ENCODE data around the gene AWAT1. TPM values are rescaled to one million over a fixed set of nuclear protein-coding genes. Genes with fewer than 3 reads are reported as not detected.

Gene AWAT1
- polyA plus RNA-seq, 1 donor from 2014 or later = not detected

DNA sequence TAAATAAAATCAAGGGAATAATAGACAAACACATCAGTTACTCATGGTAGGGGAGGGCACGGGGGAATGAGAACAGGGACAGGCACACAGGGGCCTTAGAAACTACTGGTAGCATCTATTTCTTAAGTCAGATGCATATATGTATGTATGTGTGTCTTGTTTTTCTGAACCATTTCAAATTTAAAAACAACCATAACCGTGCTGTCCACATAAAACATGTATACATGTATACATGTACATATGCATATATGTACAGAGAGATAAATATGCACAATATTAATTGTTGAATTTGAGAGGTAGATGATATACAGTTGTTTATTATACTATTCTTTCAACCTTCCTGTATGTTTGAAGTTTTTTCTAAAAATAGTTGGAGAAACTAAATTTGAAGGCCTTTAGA, 7.8 kb upstream of the AWAT1 start:
- TF ChIP-seq POLR2AphosphoS5 (IDR thresholded peaks at IDR 0.05) = no peak
- no peak for TF ChIP-seq TAF1 (IDR thresholded peaks at IDR 0.05; ENCODE audit: low read depth)
- TF ChIP-seq EZH2 (IDR thresholded peaks at IDR 0.05; ENCODE audit: borderline replicate concordance, insufficient read depth, low read length, poor library complexity, severe bottlenecking) = no peak

DNA sequence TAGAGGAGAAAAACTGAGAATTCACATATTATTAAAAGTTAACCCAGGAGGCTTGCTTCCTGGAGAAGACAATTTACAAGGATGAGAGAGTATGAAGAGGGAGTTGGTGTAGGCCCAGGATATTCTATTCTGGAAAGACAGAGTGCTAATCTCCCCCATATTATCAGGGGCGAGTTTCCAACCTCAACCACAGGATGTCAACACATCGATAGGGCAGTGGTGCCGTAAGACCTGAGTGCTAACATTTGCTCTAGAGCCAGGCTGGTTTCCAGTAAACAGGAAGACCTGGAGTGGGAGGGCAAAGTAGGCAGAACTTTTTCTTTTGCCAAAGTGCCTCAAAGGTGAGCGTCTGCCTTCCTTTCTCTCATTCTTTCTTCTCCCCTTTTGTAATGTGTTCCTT, 2.8 kb upstream of the AWAT1 start:
- no peak overlapping the region for H2AFZ ChIP-seq (ENCODE audit: low read depth, low read length)
- no peaks in the 10 kb centered on the region for H3K9me2 ChIP-seq (ENCODE audit: insufficient read depth, low read length)
- no peak overlapping the region for H3K9ac ChIP-seq (ENCODE audit: low read length)
- no peak overlapping the region for H3K27ac ChIP-seq (ENCODE audit: low read length)
- H4K20me1 ChIP-seq (ENCODE audit: insufficient read depth) = no peaks in the 10 kb centered on the region
- no peaks in the 10 kb centered on the region for H3K27me3 ChIP-seq (ENCODE audit: insufficient read depth, low read depth, low read length)
- H3K36me3 ChIP-seq (ENCODE audit: insufficient read depth, low read length) = no peaks in the 10 kb centered on the region
- no peak for TF ChIP-seq EZH2 (IDR thresholded peaks at IDR 0.05; ENCODE audit: borderline replicate concordance, insufficient read depth, low read length, poor library complexity, severe bottlenecking)
- TF ChIP-seq SMC3 (conservative IDR thresholded peaks at IDR 0.05; ENCODE audit: poor library complexity) = no peak
- no peak for TF ChIP-seq MXI1 (conservative IDR thresholded peaks at IDR 0.05; ENCODE audit: poor library complexity, severe bottlenecking)
- no peak for TF ChIP-seq EP300 (conservative IDR thresholded peaks at IDR 0.05; ENCODE audit: poor library complexity, severe bottlenecking)
- no peaks in the 10 kb centered on the region for H3F3A ChIP-seq (ENCODE audit: insufficient read depth, low read length, poor library complexity, severe bottlenecking)
- H3K4me2 ChIP-seq (ENCODE audit: low read length) = no peak overlapping the region
- no peak overlapping the region for H3K4me3 ChIP-seq (ENCODE audit: low read length)
- no peaks in the 10 kb centered on the region for H3K9me3 ChIP-seq (ENCODE audit: low read length)
- no peaks in the 10 kb centered on the region for H3K79me2 ChIP-seq (replicated peaks; ENCODE audit: insufficient read depth, low read length)

More for the DNA sequence above, 7.8 kb upstream of the AWAT1 start:
- Histone ChIP-seq H3K27me3 (ENCODE audit: insufficient read depth, low read depth, low read length) (no peaks in the 10 kb centered on the region), H3K79me2 (replicated peaks; ENCODE audit: insufficient read depth, low read length) (no peaks in the 10 kb centered on the region), H3K36me3 (ENCODE audit: insufficient read depth, low read length) (no peaks in the 10 kb centered on the region), H3K9me2 (ENCODE audit: insufficient read depth, low read length) (no peaks in the 10 kb centered on the region), H2AFZ (ENCODE audit: low read depth, low read length) (no peak overlapping the region), H3F3A (ENCODE audit: insufficient read depth, low read length, poor library complexity, severe bottlenecking) (no peaks in the 10 kb centered on the region), H3K9ac (ENCODE audit: low read length) (no peak overlapping the region), H4K20me1 (ENCODE audit: insufficient read depth) (no peaks in the 10 kb centered on the region), H3K4me3 (ENCODE audit: low read length) (no peak overlapping the region), H3K27ac (ENCODE audit: low read length) (no peak overlapping the region), H3K9me3 (ENCODE audit: low read length) (no peaks in the 10 kb centered on the region), H3K4me2 (ENCODE audit: low read length) (no peak overlapping the region)

- Histone ChIP-seq H3K9me2 (ENCODE audit: insufficient read depth, low read length) (no peaks in the 10 kb centered on the region), H3K27me3 (ENCODE audit: insufficient read depth, low read depth, low read length) (no peaks in the 10 kb centered on the region)
Measured at GRCh38 chrX:70240751-70241150, 6.3 kb downstream of the AWAT1 start.

More at GRCh38 chrX:70240751-70241150, 6.3 kb downstream of the AWAT1 start:
- Histone ChIP-seq H3K79me2 (replicated peaks; ENCODE audit: insufficient read depth, low read length) (no peaks in the 10 kb centered on the region), H3K9me3 (ENCODE audit: low read length) (no peaks in the 10 kb centered on the region), H4K20me1 (ENCODE audit: insufficient read depth) (no peaks in the 10 kb centered on the region), H2AFZ (ENCODE audit: low read depth, low read length) (no peak overlapping the region), H3K4me3 (ENCODE audit: low read length) (no peak overlapping the region), H3K4me2 (ENCODE audit: low read length) (no peak overlapping the region), H3F3A (ENCODE audit: insufficient read depth, low read length, poor library complexity, severe bottlenecking) (no peaks in the 10 kb centered on the region), H3K36me3 (ENCODE audit: insufficient read depth, low read length) (no peaks in the 10 kb centered on the region), H3K27ac (ENCODE audit: low read length) (no peak overlapping the region), H3K9ac (ENCODE audit: low read length) (no peak overlapping the region)
- no peak for TF ChIP-seq TAF1 (IDR thresholded peaks at IDR 0.05; ENCODE audit: low read depth)
- TF ChIP-seq EZH2 (IDR thresholded peaks at IDR 0.05; ENCODE audit: borderline replicate concordance, insufficient read depth, low read length, poor library complexity, severe bottlenecking) = no peak
- TF ChIP-seq, protein P1, sequence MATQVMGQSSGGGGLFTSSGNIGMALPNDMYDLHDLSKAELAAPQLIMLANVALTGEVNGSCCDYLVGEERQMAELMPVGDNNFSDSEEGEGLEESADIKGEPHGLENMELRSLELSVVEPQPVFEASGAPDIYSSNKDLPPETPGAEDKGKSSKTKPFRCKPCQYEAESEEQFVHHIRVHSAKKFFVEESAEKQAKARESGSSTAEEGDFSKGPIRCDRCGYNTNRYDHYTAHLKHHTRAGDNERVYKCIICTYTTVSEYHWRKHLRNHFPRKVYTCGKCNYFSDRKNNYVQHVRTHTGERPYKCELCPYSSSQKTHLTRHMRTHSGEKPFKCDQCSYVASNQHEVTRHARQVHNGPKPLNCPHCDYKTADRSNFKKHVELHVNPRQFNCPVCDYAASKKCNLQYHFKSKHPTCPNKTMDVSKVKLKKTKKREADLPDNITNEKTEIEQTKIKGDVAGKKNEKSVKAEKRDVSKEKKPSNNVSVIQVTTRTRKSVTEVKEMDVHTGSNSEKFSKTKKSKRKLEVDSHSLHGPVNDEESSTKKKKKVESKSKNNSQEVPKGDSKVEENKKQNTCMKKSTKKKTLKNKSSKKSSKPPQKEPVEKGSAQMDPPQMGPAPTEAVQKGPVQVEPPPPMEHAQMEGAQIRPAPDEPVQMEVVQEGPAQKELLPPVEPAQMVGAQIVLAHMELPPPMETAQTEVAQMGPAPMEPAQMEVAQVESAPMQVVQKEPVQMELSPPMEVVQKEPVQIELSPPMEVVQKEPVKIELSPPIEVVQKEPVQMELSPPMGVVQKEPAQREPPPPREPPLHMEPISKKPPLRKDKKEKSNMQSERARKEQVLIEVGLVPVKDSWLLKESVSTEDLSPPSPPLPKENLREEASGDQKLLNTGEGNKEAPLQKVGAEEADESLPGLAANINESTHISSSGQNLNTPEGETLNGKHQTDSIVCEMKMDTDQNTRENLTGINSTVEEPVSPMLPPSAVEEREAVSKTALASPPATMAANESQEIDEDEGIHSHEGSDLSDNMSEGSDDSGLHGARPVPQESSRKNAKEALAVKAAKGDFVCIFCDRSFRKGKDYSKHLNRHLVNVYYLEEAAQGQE (IDR thresholded peaks at IDR 0.05; ENCODE audit: borderline replicate concordance) = no peak
- TF ChIP-seq, protein P2, sequence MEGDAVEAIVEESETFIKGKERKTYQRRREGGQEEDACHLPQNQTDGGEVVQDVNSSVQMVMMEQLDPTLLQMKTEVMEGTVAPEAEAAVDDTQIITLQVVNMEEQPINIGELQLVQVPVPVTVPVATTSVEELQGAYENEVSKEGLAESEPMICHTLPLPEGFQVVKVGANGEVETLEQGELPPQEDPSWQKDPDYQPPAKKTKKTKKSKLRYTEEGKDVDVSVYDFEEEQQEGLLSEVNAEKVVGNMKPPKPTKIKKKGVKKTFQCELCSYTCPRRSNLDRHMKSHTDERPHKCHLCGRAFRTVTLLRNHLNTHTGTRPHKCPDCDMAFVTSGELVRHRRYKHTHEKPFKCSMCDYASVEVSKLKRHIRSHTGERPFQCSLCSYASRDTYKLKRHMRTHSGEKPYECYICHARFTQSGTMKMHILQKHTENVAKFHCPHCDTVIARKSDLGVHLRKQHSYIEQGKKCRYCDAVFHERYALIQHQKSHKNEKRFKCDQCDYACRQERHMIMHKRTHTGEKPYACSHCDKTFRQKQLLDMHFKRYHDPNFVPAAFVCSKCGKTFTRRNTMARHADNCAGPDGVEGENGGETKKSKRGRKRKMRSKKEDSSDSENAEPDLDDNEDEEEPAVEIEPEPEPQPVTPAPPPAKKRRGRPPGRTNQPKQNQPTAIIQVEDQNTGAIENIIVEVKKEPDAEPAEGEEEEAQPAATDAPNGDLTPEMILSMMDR (IDR thresholded peaks at IDR 0.05; ENCODE audit: poor library complexity, severe bottlenecking) = no peak
- no peak for TF ChIP-seq POLR2AphosphoS5 (IDR thresholded peaks at IDR 0.05)
- no peak for TF ChIP-seq EP300 (conservative IDR thresholded peaks at IDR 0.05; ENCODE audit: poor library complexity, severe bottlenecking)
- no peak for TF ChIP-seq RAD21 (conservative IDR thresholded peaks at IDR 0.05)
- no peak for TF ChIP-seq MXI1 (conservative IDR thresholded peaks at IDR 0.05; ENCODE audit: poor library complexity, severe bottlenecking)
- no peak for TF ChIP-seq SMC3 (conservative IDR thresholded peaks at IDR 0.05; ENCODE audit: poor library complexity)

All from neural cell (in vitro differentiated cells).